OCI-M2 (cell line): ENCODE results near the gene PCA3.
"Not testable (repeated sequence)": the region's sequence is repeated elsewhere in the genome, so short reads cannot be mapped to it uniquely, and the experiment has no call there.

Experiments
- DNase-seq: peaks from one replicate; lab custom pipeline; 2025; ENCODE audit not compliant: unreplicated experiment; lab: John Stamatoyannopoulos, UW

Gene PCA3

GRCh38 chr9:76764138-76764537, at the start of gene PCA3:
TSS of gene PCA3 (plus strand) at chr9:76764438.
- DNase-seq: no peak

GRCh38 chr9:76716085-76716672, 48.1 kb upstream of the PCA3 start:
- DNase-seq: no peak

- no peak for DNase-seq
Measured at GRCh38 chr9:76717176-76717575, 47.1 kb upstream of the PCA3 start.

GRCh38 chr9:76717613-76718012, 46.6 kb upstream of the PCA3 start:
- DNase-seq: no peak

DNA sequence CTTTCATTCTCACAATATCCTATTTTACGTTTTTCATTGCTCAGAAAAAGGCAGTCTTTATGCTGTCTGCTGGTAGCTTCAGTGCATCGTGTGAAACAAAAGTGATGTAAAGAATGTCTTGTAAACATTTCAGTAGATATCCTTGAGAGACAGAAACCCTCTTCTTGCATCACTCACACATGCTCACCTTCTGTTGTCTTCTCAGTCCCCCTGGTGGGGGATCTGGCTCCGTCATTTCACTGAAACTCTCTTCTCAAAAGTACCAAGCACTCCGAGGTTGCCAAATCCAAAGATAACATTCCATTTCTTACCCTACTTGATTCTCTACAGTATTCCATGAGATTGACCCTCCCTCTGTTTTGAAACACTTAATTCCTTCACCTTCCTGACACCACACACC, 46.1 kb upstream of the PCA3 start:
- no peak for DNase-seq

- no peak for DNase-seq
Measured at GRCh38 chr9:76720245-76720644, 44.0 kb upstream of the PCA3 start.

- DNase-seq: no peak
Measured at GRCh38 chr9:76725011-76725546, 39.2 kb upstream of the PCA3 start.

- DNase-seq: no peak
Measured at GRCh38 chr9:76725885-76726284, 38.4 kb upstream of the PCA3 start.

GRCh38 chr9:76729116-76729515, 35.1 kb upstream of the PCA3 start:
- DNase-seq: no peak

DNA sequence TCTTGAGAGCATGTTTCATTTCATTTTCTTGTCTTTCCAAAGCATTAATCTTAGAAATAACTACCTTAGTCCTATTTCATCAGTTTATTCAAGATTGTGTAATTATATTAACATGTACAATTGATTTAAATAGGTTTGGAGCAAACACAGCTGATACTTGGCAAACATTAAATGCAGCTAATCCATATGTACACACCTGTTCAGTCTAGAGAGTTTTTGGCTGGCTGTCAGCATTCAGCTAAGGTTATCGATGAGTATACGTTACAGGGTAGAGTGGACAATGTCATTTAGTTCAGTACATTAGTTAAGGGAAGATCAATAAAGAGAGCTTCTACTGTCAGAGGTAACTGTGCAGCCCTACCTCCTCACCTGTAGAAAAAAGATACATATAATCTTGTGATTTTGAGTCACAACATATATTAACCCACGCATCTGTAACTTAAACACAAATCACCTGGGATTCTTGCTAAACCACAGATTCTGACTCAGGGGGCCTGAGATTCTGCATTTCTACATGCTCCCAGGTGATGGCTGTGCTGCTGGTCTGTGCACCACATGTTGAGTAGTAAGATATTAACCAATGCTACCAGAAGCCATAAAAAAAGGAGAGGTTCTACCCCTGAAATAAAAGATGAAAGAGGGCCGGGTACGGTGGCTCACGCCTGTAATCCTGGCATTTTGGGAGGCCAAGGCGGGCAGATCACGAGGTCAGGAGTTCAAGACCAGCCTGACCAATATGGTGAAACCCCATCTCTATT, 34.1 kb upstream of the PCA3 start:
- DNase-seq: no peak

DNA sequence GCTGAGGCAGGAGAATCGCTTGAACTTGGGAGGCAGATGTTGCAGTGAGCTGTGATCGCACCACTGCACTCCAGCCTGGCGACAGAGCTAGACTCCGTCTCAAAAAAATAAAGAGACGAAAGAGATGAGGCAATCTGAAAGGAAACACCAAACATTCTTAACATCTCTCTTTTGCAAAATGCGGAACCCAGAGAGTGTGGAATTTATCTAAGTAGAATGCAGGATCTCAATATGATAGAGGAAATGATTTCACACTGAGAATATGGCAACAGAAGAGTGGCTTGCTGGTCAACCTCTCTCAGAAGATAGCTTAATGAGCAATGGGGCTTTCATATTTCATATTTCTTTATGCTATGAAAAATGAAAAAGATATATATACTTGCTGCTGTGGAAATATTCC, 33.4 kb upstream of the PCA3 start:
- no peak for DNase-seq

- DNase-seq: no peak
Measured at GRCh38 chr9:76732341-76732958, 31.8 kb upstream of the PCA3 start.

DNA sequence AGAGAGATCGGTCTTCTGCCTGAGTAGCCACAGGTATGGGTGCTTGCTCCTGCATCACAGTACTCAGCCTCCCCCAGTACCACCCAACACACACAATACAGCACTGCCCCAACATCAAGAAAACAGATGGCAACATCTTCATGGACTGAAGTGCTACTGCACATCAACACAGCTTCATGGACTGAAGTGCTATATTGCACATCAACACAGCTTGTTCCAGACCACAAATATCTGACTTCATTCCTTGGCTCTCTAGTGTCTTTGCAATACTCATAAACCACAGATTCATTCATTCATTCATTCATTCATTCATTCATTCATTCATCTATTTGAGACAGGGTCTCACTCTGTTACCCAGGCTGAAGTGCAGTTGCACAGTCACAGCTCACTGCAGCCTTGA, 31.1 kb upstream of the PCA3 start:
- no peak for DNase-seq

DNA sequence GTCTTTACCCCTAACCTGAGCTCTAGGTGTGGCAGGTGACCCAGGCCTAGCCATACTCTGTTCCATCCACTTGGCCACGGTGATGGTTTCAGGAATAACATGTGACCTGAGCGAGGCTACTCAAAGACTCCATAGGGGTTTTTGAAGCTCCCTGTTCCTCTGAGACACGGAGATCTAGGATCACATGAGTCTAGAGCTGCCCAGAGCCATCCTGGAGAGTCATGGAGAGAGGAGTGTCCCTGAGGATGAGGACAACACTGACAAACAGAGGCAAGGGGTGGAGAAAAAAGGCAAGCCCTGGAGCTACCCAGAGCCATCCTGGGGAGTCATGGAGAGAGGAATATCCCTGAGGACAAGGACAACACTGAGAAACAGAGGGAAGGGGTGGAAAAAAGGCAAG, 29.5 kb upstream of the PCA3 start:
- DNase-seq: no peak

GRCh38 chr9:76737154-76737902, 26.9 kb upstream of the PCA3 start:
- DNase-seq: no peak

GRCh38 chr9:76738402-76738801, 25.8 kb upstream of the PCA3 start:
- DNase-seq: no peak

DNA sequence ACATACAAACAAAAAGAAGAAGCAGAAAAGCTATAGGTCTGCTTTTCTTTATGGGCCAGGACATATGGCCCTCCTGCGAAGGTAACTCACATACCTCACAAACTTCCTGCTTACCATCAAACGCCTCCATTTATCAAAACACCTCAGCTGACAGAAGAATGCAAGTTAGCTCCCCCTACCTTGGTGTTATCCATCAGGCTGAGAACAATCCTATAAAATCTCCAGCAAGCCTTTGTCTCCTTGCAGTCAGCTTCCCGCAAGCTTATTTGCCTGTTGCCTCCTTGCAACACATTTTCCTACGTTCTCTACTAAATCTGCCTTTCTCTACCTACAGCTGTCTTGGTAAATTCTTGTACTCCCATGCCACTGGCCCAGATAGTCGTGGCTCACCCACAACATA, 22.7 kb upstream of the PCA3 start:
- no peak for DNase-seq

GRCh38 chr9:76742890-76743289, 21.3 kb upstream of the PCA3 start:
- DNase-seq: not testable (repeated sequence)

DNA sequence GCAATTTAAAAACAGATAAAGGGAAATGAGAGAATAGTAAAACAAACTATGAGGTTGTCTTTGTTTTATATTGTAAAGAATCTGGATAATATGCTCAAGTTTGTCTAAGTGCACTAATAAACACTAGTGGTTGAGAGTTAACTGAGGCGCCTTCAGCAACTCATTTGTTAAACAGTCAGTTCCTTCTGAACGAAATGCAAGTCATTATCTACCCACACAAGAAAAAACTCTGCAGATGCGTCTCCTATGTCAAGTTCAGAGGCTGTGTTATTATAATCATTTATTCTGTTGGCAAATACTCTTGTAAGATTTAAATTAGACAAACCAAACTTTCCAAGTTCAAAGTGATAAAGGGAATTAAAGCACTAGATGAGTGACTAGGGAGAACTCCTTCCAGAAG, 20.3 kb upstream of the PCA3 start:
- DNase-seq: no peak

- DNase-seq: no peak
Measured at GRCh38 chr9:76744336-76744735, 19.9 kb upstream of the PCA3 start.

- no peak for DNase-seq
Measured at GRCh38 chr9:76751001-76751400, 13.2 kb upstream of the PCA3 start.

GRCh38 chr9:76756268-76756640, 8.0 kb upstream of the PCA3 start:
- DNase-seq: no peak
